ENCODE data around the gene AVEN.
"Not testable (repeated sequence)": the region's sequence is repeated elsewhere in the genome, so short reads cannot be mapped to it uniquely, and the experiment has no call there.

- TF ChIP-seq, protein P1, sequence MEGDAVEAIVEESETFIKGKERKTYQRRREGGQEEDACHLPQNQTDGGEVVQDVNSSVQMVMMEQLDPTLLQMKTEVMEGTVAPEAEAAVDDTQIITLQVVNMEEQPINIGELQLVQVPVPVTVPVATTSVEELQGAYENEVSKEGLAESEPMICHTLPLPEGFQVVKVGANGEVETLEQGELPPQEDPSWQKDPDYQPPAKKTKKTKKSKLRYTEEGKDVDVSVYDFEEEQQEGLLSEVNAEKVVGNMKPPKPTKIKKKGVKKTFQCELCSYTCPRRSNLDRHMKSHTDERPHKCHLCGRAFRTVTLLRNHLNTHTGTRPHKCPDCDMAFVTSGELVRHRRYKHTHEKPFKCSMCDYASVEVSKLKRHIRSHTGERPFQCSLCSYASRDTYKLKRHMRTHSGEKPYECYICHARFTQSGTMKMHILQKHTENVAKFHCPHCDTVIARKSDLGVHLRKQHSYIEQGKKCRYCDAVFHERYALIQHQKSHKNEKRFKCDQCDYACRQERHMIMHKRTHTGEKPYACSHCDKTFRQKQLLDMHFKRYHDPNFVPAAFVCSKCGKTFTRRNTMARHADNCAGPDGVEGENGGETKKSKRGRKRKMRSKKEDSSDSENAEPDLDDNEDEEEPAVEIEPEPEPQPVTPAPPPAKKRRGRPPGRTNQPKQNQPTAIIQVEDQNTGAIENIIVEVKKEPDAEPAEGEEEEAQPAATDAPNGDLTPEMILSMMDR (IDR thresholded peaks at IDR 0.05) = not testable (repeated sequence)
- not testable (repeated sequence) for TF ChIP-seq POLR2A (IDR thresholded peaks at IDR 0.05)
These were observed 11.4 kb upstream of the AVEN start for GRCh38 chr15:34050385-34050784.

Measured in right lobe of liver (tissue), 4 donors.